Liver (tissue), 3 donors: Measurements from ENCODE around the gene COL8A2.

Source experiments
- EGR1 ChIP-seq, 2 donors: IDR thresholded peaks; 2 replicates each; pipeline ENCODE4 v1.6.1; 2016 to 2018; ENCODE audit warnings: antibody characterized with exemption in 2 of 2, low read depth in 2 of 2
- JUND ChIP-seq, 2 donors: IDR thresholded peaks; 2 replicates each; pipeline ENCODE4 v1.6.1; 2016; ENCODE audit warnings: antibody characterized with exemption in 2 of 2
- RAD21 ChIP-seq, 2 donors: IDR thresholded peaks; 2 replicates each; pipeline ENCODE4 v1.6.1; 2016; ENCODE audit warnings: antibody characterized with exemption in 2 of 2, mild to moderate bottlenecking in 2 of 2
- RXRA ChIP-seq, 2 donors: IDR thresholded peaks; 2 replicates each; pipeline ENCODE4 v1.6.1; 2017 to 2018; ENCODE audit warnings: antibody characterized with exemption in 2 of 2, mild to moderate bottlenecking in 1 of 2
- SP1 ChIP-seq: IDR thresholded peaks from 2 replicates; pipeline ENCODE4 v1.6.1; 2018; ENCODE audit warnings: antibody characterized with exemption, mild to moderate bottlenecking
- TF ChIP-seq, protein P1 (sequence below): fragments of 150-350 bp; IDR thresholded peaks from 2 replicates; pipeline ENCODE4 v1.5.1; 2017; ENCODE audit warnings: improper control_type of control experiment, low read depth, low read length; ENCODE audit not compliant: missing input control
- TF ChIP-seq, protein P2 (sequence below): IDR thresholded peaks from 2 replicates; pipeline ENCODE4 v1.6.1; 2016; ENCODE audit warnings: antibody characterized with exemption, mild to moderate bottlenecking
- TF ChIP-seq, protein P3 (sequence below): IDR thresholded peaks from 2 replicates; pipeline ENCODE4 v1.6.1; 2016; ENCODE audit warnings: antibody characterized with exemption
- TF ChIP-seq, protein P4 (sequence below): IDR thresholded peaks from 2 replicates; pipeline ENCODE4 v1.6.1; 2016; ENCODE audit warnings: antibody characterized with exemption
- TF ChIP-seq, protein P5 (sequence below): IDR thresholded peaks from 2 replicates; pipeline ENCODE4 v1.6.1; 2016; ENCODE audit warnings: antibody characterized with exemption
- donor health status: healthy.
- donor health status: healthy.

DNA sequence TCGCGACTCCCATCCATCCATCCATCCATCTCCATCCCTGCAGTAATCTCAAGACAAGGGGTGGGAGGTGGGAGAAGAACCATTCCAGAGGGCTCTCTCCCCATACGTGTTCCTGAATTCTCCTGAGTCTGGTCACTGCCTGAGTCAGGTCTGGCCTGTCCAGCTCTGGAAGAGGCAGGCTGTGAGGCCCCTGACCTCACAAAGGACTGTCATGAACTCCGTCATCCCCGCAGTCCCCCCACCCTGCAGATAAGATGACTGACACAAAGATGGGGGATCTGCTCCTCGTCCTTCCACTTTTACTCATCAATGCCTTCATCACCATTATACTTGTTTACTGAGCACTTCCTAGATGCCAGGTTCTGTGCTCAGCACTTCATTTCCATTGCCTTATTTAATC is 29.3 kb upstream of the COL8A2 start:
- TF ChIP-seq, protein P1, sequence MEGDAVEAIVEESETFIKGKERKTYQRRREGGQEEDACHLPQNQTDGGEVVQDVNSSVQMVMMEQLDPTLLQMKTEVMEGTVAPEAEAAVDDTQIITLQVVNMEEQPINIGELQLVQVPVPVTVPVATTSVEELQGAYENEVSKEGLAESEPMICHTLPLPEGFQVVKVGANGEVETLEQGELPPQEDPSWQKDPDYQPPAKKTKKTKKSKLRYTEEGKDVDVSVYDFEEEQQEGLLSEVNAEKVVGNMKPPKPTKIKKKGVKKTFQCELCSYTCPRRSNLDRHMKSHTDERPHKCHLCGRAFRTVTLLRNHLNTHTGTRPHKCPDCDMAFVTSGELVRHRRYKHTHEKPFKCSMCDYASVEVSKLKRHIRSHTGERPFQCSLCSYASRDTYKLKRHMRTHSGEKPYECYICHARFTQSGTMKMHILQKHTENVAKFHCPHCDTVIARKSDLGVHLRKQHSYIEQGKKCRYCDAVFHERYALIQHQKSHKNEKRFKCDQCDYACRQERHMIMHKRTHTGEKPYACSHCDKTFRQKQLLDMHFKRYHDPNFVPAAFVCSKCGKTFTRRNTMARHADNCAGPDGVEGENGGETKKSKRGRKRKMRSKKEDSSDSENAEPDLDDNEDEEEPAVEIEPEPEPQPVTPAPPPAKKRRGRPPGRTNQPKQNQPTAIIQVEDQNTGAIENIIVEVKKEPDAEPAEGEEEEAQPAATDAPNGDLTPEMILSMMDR = no peak
- TF ChIP-seq RXRA (IDR thresholded peaks at IDR 0.05) (no peak), RAD21 (IDR thresholded peaks at IDR 0.05) (no peak), SP1 (no peak), EGR1 (IDR thresholded peaks at IDR 0.05; ENCODE audit: low read depth in 2 of 2) (no peak), JUND (IDR thresholded peaks at IDR 0.05) (no peak)
- TF ChIP-seq, protein P2, sequence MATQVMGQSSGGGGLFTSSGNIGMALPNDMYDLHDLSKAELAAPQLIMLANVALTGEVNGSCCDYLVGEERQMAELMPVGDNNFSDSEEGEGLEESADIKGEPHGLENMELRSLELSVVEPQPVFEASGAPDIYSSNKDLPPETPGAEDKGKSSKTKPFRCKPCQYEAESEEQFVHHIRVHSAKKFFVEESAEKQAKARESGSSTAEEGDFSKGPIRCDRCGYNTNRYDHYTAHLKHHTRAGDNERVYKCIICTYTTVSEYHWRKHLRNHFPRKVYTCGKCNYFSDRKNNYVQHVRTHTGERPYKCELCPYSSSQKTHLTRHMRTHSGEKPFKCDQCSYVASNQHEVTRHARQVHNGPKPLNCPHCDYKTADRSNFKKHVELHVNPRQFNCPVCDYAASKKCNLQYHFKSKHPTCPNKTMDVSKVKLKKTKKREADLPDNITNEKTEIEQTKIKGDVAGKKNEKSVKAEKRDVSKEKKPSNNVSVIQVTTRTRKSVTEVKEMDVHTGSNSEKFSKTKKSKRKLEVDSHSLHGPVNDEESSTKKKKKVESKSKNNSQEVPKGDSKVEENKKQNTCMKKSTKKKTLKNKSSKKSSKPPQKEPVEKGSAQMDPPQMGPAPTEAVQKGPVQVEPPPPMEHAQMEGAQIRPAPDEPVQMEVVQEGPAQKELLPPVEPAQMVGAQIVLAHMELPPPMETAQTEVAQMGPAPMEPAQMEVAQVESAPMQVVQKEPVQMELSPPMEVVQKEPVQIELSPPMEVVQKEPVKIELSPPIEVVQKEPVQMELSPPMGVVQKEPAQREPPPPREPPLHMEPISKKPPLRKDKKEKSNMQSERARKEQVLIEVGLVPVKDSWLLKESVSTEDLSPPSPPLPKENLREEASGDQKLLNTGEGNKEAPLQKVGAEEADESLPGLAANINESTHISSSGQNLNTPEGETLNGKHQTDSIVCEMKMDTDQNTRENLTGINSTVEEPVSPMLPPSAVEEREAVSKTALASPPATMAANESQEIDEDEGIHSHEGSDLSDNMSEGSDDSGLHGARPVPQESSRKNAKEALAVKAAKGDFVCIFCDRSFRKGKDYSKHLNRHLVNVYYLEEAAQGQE = no peak
- TF ChIP-seq, protein P3, sequence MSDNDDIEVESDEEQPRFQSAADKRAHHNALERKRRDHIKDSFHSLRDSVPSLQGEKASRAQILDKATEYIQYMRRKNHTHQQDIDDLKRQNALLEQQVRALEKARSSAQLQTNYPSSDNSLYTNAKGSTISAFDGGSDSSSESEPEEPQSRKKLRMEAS = no peak
- TF ChIP-seq, protein P4, sequence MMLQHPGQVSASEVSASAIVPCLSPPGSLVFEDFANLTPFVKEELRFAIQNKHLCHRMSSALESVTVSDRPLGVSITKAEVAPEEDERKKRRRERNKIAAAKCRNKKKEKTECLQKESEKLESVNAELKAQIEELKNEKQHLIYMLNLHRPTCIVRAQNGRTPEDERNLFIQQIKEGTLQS = no peak
- TF ChIP-seq, protein P5, sequence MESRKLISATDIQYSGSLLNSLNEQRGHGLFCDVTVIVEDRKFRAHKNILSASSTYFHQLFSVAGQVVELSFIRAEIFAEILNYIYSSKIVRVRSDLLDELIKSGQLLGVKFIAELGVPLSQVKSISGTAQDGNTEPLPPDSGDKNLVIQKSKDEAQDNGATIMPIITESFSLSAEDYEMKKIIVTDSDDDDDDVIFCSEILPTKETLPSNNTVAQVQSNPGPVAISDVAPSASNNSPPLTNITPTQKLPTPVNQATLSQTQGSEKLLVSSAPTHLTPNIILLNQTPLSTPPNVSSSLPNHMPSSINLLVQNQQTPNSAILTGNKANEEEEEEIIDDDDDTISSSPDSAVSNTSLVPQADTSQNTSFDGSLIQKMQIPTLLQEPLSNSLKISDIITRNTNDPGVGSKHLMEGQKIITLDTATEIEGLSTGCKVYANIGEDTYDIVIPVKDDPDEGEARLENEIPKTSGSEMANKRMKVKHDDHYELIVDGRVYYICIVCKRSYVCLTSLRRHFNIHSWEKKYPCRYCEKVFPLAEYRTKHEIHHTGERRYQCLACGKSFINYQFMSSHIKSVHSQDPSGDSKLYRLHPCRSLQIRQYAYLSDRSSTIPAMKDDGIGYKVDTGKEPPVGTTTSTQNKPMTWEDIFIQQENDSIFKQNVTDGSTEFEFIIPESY = no peak
